ENCODE measurements around the gene SMURF1.
"Not testable (repeated sequence)": the region's sequence is repeated elsewhere in the genome, so short reads cannot be mapped to it uniquely, and the experiment has no call there.

Gene SMURF1

GRCh38 chr7:99054781-99055180 lies 89.1 kb downstream of the SMURF1 start:
- no peak for DNase-seq (ENCODE audit: low read depth, low spot score)
- H3K36me3 ChIP-seq (ENCODE audit: control insufficient read depth, insufficient read depth, low read length) = peaks cover 12% of the 10 kb centered on the region
- H3K27me3 ChIP-seq (ENCODE audit: control insufficient read depth, insufficient read depth, low read length) = no peaks in the 10 kb centered on the region
- no peak overlapping the region for H3K27ac ChIP-seq (ENCODE audit: low read length)
- no peak overlapping the region for H3K4me3 ChIP-seq (ENCODE audit: low read length)
- WGBS (ENCODE audit: insufficient coverage, insufficient read length) = no CpG with 5 or more reads among the region's 9 CpGs
- H3K4me1 ChIP-seq (ENCODE audit: control insufficient read depth, insufficient read depth, low read length) = no peaks in the 10 kb centered on the region
- no peaks in the 10 kb centered on the region for H3K9me3 ChIP-seq (ENCODE audit: control insufficient read depth, insufficient read depth, low read length)

- Histone ChIP-seq H3K27ac (ENCODE audit: low read length) (no peak overlapping the region), H3K27me3 (ENCODE audit: control insufficient read depth, insufficient read depth, low read length) (no peaks in the 10 kb centered on the region), H3K4me1 (ENCODE audit: control insufficient read depth, insufficient read depth, low read length) (no peaks in the 10 kb centered on the region), H3K9me3 (ENCODE audit: control insufficient read depth, insufficient read depth, low read length) (no peaks in the 10 kb centered on the region), H3K4me3 (ENCODE audit: low read length) (no peak overlapping the region), H3K36me3 (ENCODE audit: control insufficient read depth, insufficient read depth, low read length) (peaks cover 14% of the 10 kb centered on the region)
- no peak for DNase-seq (ENCODE audit: low read depth, low spot score)
- WGBS (ENCODE audit: insufficient coverage, insufficient read length) = no CpG with 5 or more reads among the region's 2 CpGs
These were observed 92.9 kb downstream of the SMURF1 start for GRCh38 chr7:99050971-99051370.

DNA sequence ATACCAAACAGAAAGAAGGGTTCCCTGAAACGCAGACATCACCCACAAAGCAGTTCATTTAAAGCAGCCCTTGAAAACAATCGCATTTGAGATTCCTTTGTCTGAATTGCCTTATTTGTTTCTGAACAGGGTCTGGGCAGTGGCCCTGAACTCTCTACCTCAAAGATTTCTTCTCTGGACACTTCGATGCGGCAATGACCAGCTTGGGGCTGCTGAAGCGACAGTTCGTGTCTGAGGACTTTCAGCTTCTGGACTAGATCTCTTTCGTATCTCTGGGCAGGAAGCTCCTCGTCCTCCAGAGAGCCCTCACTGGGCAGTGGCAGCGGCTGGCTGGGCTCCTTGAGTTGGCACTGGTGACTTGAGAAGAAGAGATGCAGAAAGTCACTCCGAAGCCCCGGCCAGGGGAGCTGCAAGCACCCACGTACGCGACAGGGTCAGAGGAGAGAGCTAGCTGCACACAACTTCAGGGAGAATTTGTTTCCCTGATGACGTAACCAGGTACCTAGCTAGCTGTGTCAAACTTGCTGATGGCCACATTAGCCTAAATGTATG lies 96.3 kb downstream of the SMURF1 start:
- H3K4me3 ChIP-seq (ENCODE audit: low read length) = no peak overlapping the region
- H3K36me3 ChIP-seq (ENCODE audit: control insufficient read depth, insufficient read depth, low read length) = peaks cover 22% of the 10 kb centered on the region
- DNase-seq (ENCODE audit: low read depth, low spot score) = no peak
- no peak overlapping the region for H3K27ac ChIP-seq (ENCODE audit: low read length)
- no peaks in the 10 kb centered on the region for H3K9me3 ChIP-seq (ENCODE audit: control insufficient read depth, insufficient read depth, low read length)
- H3K27me3 ChIP-seq (ENCODE audit: control insufficient read depth, insufficient read depth, low read length) = no peaks in the 10 kb centered on the region
- H3K4me1 ChIP-seq (ENCODE audit: control insufficient read depth, insufficient read depth, low read length) = no peaks in the 10 kb centered on the region
- no CpG with 5 or more reads among the region's 15 CpGs for WGBS (ENCODE audit: insufficient coverage, insufficient read length)

DNA sequence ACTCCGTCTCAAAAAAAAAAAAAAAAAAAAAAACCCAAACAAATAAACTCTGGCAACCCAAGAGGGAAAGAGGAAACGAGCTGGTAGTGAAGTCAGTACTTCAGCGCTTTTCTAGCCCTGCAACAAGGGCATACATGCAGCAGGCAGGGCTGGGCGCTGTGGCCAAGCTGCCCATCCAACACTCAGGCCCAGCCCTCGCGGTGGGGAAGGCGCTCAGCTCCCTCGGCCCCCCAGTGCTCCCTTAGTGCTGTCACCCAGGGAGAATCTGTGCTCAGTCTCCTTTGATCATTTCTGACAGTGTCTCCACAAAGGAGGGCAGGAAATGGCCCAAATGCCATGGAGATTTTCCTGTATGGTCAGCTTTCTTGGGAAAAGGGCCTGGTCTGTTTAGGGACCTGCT lies 97.2 kb downstream of the SMURF1 start:
- no peaks in the 10 kb centered on the region for H3K4me1 ChIP-seq (ENCODE audit: control insufficient read depth, insufficient read depth, low read length)
- H3K9me3 ChIP-seq (ENCODE audit: control insufficient read depth, insufficient read depth, low read length) = no peaks in the 10 kb centered on the region
- no peak for DNase-seq (ENCODE audit: low read depth, low spot score)
- peaks cover 17% of the 10 kb centered on the region for H3K36me3 ChIP-seq (ENCODE audit: control insufficient read depth, insufficient read depth, low read length)
- H3K4me3 ChIP-seq (ENCODE audit: low read length) = no peak overlapping the region
- no peak overlapping the region for H3K27ac ChIP-seq (ENCODE audit: low read length)
- no CpG with 5 or more reads among the region's 8 CpGs for WGBS (ENCODE audit: insufficient coverage, insufficient read length)
- no peaks in the 10 kb centered on the region for H3K27me3 ChIP-seq (ENCODE audit: control insufficient read depth, insufficient read depth, low read length)

DNA sequence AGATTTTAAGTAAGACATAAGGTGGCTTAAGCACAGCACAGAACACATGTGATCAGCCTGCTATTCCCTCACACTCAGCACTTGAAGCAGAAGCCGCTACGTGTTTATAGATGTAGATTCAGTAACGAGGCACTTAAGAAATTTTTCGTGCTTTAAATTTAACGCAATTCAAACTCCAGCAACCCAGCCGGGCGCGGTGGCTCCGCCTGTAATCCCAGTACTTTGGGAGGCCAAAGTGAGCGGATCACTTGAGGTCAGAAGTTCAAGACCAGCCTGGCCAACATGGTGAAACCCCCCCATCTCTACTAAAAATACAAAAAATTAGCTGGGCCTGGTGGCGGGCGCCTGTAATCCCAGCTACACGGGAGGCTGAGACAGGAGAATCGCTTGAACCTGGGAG lies 97.6 kb downstream of the SMURF1 start:
- H3K27ac ChIP-seq (ENCODE audit: low read length); H3K27me3 ChIP-seq (ENCODE audit: control insufficient read depth, insufficient read depth, low read length); H3K4me1 ChIP-seq (ENCODE audit: control insufficient read depth, insufficient read depth, low read length); H3K9me3 ChIP-seq (ENCODE audit: control insufficient read depth, insufficient read depth, low read length); DNase-seq (ENCODE audit: low read depth, low spot score); H3K4me3 ChIP-seq (ENCODE audit: low read length): not testable (repeated sequence)
- peaks cover 21% of the 10 kb centered on the region for H3K36me3 ChIP-seq (ENCODE audit: control insufficient read depth, insufficient read depth, low read length)
- no CpG with 5 or more reads among the region's 14 CpGs for WGBS (ENCODE audit: insufficient coverage, insufficient read length)

GRCh38 chr7:99044858-99045257 lies 99.0 kb downstream of the SMURF1 start:
- H3K9me3 ChIP-seq (ENCODE audit: control insufficient read depth, insufficient read depth, low read length); H3K27me3 ChIP-seq (ENCODE audit: control insufficient read depth, insufficient read depth, low read length); H3K4me3 ChIP-seq (ENCODE audit: low read length); H3K27ac ChIP-seq (ENCODE audit: low read length); DNase-seq (ENCODE audit: low read depth, low spot score); H3K4me1 ChIP-seq (ENCODE audit: control insufficient read depth, insufficient read depth, low read length): not testable (repeated sequence)
- peaks cover 19% of the 10 kb centered on the region for H3K36me3 ChIP-seq (ENCODE audit: control insufficient read depth, insufficient read depth, low read length)
- no CpG with 5 or more reads among the region's 3 CpGs for WGBS (ENCODE audit: insufficient coverage, insufficient read length)

DNA sequence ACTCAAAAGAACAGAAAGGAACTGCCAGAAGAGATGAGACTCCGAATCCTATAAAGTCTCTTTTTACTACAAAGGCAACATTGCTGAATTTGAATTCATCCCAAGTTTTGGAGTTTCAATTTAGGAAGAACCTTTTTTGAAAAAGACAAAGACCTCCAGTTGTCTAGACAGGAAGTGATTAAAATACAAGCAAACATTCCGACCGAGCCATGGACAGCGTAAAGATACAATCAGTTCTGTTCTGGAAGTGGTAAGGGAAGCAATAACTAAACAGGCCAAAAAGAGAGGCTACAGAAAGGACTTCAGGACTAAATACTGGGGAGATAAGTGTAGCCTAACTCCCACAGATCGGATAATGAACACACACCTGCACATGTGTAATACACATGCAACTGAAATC lies 101.0 kb downstream of the SMURF1 start:
- Histone ChIP-seq H3K36me3 (ENCODE audit: control insufficient read depth, insufficient read depth, low read length) (peaks cover 26% of the 10 kb centered on the region), H3K27ac (ENCODE audit: low read length) (no peak overlapping the region), H3K4me1 (ENCODE audit: control insufficient read depth, insufficient read depth, low read length) (no peaks in the 10 kb centered on the region), H3K9me3 (ENCODE audit: control insufficient read depth, insufficient read depth, low read length) (no peaks in the 10 kb centered on the region), H3K4me3 (ENCODE audit: low read length) (no peak overlapping the region), H3K27me3 (ENCODE audit: control insufficient read depth, insufficient read depth, low read length) (no peaks in the 10 kb centered on the region)
- no CpG with 5 or more reads among the region's 5 CpGs for WGBS (ENCODE audit: insufficient coverage, insufficient read length)
- DNase-seq (ENCODE audit: low read depth, low spot score) = no peak

GRCh38 chr7:99041526-99041925 lies 102.4 kb downstream of the SMURF1 start:
- no peak for DNase-seq (ENCODE audit: low read depth, low spot score)
- Histone ChIP-seq H3K36me3 (ENCODE audit: control insufficient read depth, insufficient read depth, low read length) (peaks cover 32% of the 10 kb centered on the region), H3K4me1 (ENCODE audit: control insufficient read depth, insufficient read depth, low read length) (no peaks in the 10 kb centered on the region), H3K27me3 (ENCODE audit: control insufficient read depth, insufficient read depth, low read length) (no peaks in the 10 kb centered on the region), H3K4me3 (ENCODE audit: low read length) (no peak overlapping the region), H3K9me3 (ENCODE audit: control insufficient read depth, insufficient read depth, low read length) (no peaks in the 10 kb centered on the region), H3K27ac (ENCODE audit: low read length) (no peak overlapping the region)
- WGBS (ENCODE audit: insufficient coverage, insufficient read length) = no CpG with 5 or more reads among the region's 11 CpGs

GRCh38 chr7:99040104-99040958 lies 103.6 kb downstream of the SMURF1 start:
- Histone ChIP-seq H3K27me3 (ENCODE audit: control insufficient read depth, insufficient read depth, low read length) (no peaks in the 10 kb centered on the region), H3K4me1 (ENCODE audit: control insufficient read depth, insufficient read depth, low read length) (no peaks in the 10 kb centered on the region), H3K4me3 (ENCODE audit: low read length) (no peak overlapping the region), H3K9me3 (ENCODE audit: control insufficient read depth, insufficient read depth, low read length) (no peaks in the 10 kb centered on the region), H3K36me3 (ENCODE audit: control insufficient read depth, insufficient read depth, low read length) (peaks cover 37% of the 10 kb centered on the region), H3K27ac (ENCODE audit: low read length) (no peak overlapping the region)
- WGBS (ENCODE audit: insufficient coverage, insufficient read length) = 100% methylated on average over 9 of the region's 31 CpGs
- peak; percentile 81 for DNase-seq (ENCODE audit: low read depth, low spot score)

GRCh38 chr7:99039384-99039891 lies 104.5 kb downstream of the SMURF1 start:
- Histone ChIP-seq H3K9me3 (ENCODE audit: control insufficient read depth, insufficient read depth, low read length) (no peaks in the 10 kb centered on the region), H3K36me3 (ENCODE audit: control insufficient read depth, insufficient read depth, low read length) (peaks cover 40% of the 10 kb centered on the region), H3K27ac (ENCODE audit: low read length) (no peak overlapping the region), H3K4me1 (ENCODE audit: control insufficient read depth, insufficient read depth, low read length) (no peaks in the 10 kb centered on the region), H3K27me3 (ENCODE audit: control insufficient read depth, insufficient read depth, low read length) (no peaks in the 10 kb centered on the region), H3K4me3 (ENCODE audit: low read length) (no peak overlapping the region)
- no peak for DNase-seq (ENCODE audit: low read depth, low spot score)
- no CpG with 5 or more reads among the region's 8 CpGs for WGBS (ENCODE audit: insufficient coverage, insufficient read length)
